HepG2 (cell line): Measurements from ENCODE around the gene TIMM10. TPM values are rescaled to one million over a fixed set of nuclear protein-coding genes. Genes with fewer than 3 reads are reported as not detected.

ENCODE experiments used
- BCLAF1 ChIP-seq: fragments of 450-650 bp; IDR thresholded peaks from 2 replicates; pipeline ENCODE4 v1.6.1; 2017; ENCODE audit warnings: mild to moderate bottlenecking
- GMEB1 ChIP-seq: sonication (generic); formaldehyde crosslinking; IDR thresholded peaks from 2 replicates; pipeline ENCODE4 v1.5.1; 2020; ENCODE audit warnings: missing genetic modification reagents, mild to moderate bottlenecking, borderline replicate concordance
- HINFP ChIP-seq: sonication (generic); formaldehyde crosslinking; IDR thresholded peaks from 2 replicates; pipeline ENCODE4 v1.4.0; 2020; ENCODE audit warnings: low read depth, mild to moderate bottlenecking, missing genetic modification reagents
- KLF9 ChIP-seq: IDR thresholded peaks from 2 replicates; pipeline ENCODE4 v1.6.1; 2016; ENCODE audit warnings: low read depth
- MYNN ChIP-seq: sonication (generic); formaldehyde crosslinking; IDR thresholded peaks from 2 replicates; pipeline ENCODE4 v1.4.0; 2020; ENCODE audit warnings: mild to moderate bottlenecking, low read depth, missing genetic modification reagents
- SIN3A ChIP-seq: IDR thresholded peaks from 2 replicates; pipeline ENCODE4 v1.6.1; 2011; ENCODE audit warnings: low read depth, mild to moderate bottlenecking, control low read depth, low read length, borderline replicate concordance
- TFE3 ChIP-seq: IDR thresholded peaks from 2 replicates; pipeline ENCODE4 v1.6.1; 2016
- ZBTB2 ChIP-seq: sonication (generic); formaldehyde crosslinking; IDR thresholded peaks from 2 replicates; pipeline ENCODE4 v1.8.0; 2022; ENCODE audit warnings: low read depth, missing genetic modification reagents
- ZNF280D ChIP-seq: sonication (generic); formaldehyde crosslinking; IDR thresholded peaks from 2 replicates; pipeline ENCODE4 v1.5.1; 2020; ENCODE audit warnings: mild to moderate bottlenecking, missing genetic modification reagents
- ZNF687 ChIP-seq: sonication (generic); formaldehyde crosslinking; IDR thresholded peaks from 2 replicates; pipeline ENCODE4 v1.5.1; 2020; ENCODE audit warnings: mild to moderate bottlenecking, missing genetic modification reagents, moderate library complexity
- polyA plus RNA-seq, 8 experiments: library from polyadenylated mRNA; depleted of rRNA in 3 of 8; stranded (reverse) in 7 of 8; unstranded in 1 of 8; fragments of >200 nt; fragmentation: Illumina TruSeq in 4 of 8; extraction: Trizol in 4 of 8; gene quantifications; 2 replicates each; pipeline versions ENCODE4 v1.2.1 to v1.2.3, GENCODE V29; 2011 to 2016; ENCODE audit warnings: low read depth in 4 of 8, missing spikeins in 1 of 8, mixed read lengths in 1 of 8; ENCODE audit not compliant: insufficient read depth in 1 of 8
- total RNA-seq, 5 experiments: library from RNA; depleted of rRNA; stranded (reverse); fragments of >200 nt; fragmentation: Illumina TruSeq; extraction: Trizol; gene quantifications; 2 replicates each; pipeline ENCODE4 v1.2.3, GENCODE V29; 2016; ENCODE audit warnings: low read depth in 1 of 5

TIMM10 gene
- total and polyA plus RNA-seq, 2 of the 13 experiments (the other 11 are each of a cell fraction or from before 2014, with no cell fraction given) = 67.8 to 82.2 TPM

- TF ChIP-seq TFE3 (CRISPR knock-in tag) (peak; percentile 79), GMEB1 (0 out of 2 replicates have a peak, but pooled peaks have one; percentile 32), BCLAF1 (no peak), SIN3A (peak; percentile 49; the same call in 1 of the 2 replicates), HINFP (CRISPR knock-in tag) (no peak), KLF9 (CRISPR knock-in tag) (no peak), ZBTB2 (CRISPR knock-in tag) (no peak), MYNN (CRISPR knock-in tag) (no peak), ZNF280D (CRISPR knock-in tag) (no peak), ZNF687 (peak; percentile 71)
Measured at GRCh38 chr11:57515332-57516060, 15.1 kb downstream of the TIMM10 start, which contains the start of gene SLC43A1 (continued).
